Adrenal gland (tissue), 12 donors: ENCODE data around the gene ENDOD1. TPM values are rescaled to one million over a fixed set of nuclear protein-coding genes. Genes with fewer than 3 reads are reported as not detected.

ENCODE experiments used
- DNase-seq, 7 donors: peaks; one replicate each; pipeline ENCODE4 v3.0.0-alpha.2; 2019 to 2020
- H3K27ac ChIP-seq, 5 donors: fragments of 200-600 bp; sonication (generic) in 4 of 5; 1 replicate in 3 of 5; 2 replicates in 2 of 5; pipeline versions ENCODE4 v1.5.1 to v1.8.0; 2016 to 2020; ENCODE audit warnings: mild to moderate bottlenecking in 1 of 5
- H3K27me3 ChIP-seq: fragments of 200-600 bp; 2 replicates; pipeline ENCODE4 v1.8.0; 2021
- H3K36me3 ChIP-seq, 2 donors: fragments of 200-600 bp; replicated peaks in 1 of 2; 1 replicate in 1 of 2; 2 replicates in 1 of 2; pipeline versions ENCODE4 v1.5.1 to v1.8.0; 2018 to 2022
- H3K4me1 ChIP-seq, 2 donors: fragments of 200-600 bp; replicated peaks in 1 of 2; 1 replicate in 1 of 2; 2 replicates in 1 of 2; pipeline versions ENCODE4 v1.5.1 to v1.8.0; 2018 to 2021
- H3K4me3 ChIP-seq, 4 donors: fragments of 200-600 bp; sonication (generic) in 3 of 4; one replicate each; pipeline ENCODE4 v1.5.1; 2016 to 2018
- H3K9me3 ChIP-seq, 3 donors: fragments of 200-600 bp; sonication (generic) in 1 of 3; replicated peaks in 1 of 3; 1 replicate in 2 of 3; 2 replicates in 1 of 3; pipeline versions ENCODE4 v1.5.1 to v1.8.0; 2016 to 2021
- CTCF ChIP-seq, 6 experiments: fragments of 450-650 bp in 4 of 6; fragments of 200-600 bp in 2 of 6; sonication (generic) in 1 of 6; IDR thresholded peaks; 1 replicate in 5 of 6; 2 replicates in 1 of 6; pipeline versions ENCODE4 v1.5.1 to v1.8.0; 2016 to 2021; ENCODE audit warnings: antibody characterized with exemption in 6 of 6, mild to moderate bottlenecking in 2 of 6, moderate library complexity in 1 of 6
- POLR2A ChIP-seq, 2 donors: fragments of 450-650 bp; IDR thresholded peaks; one replicate each; pipeline ENCODE4 v1.6.1; 2017; ENCODE audit warnings: antibody characterized with exemption in 2 of 2, mild to moderate bottlenecking in 2 of 2, moderate library complexity in 1 of 2
- WGBS, 4 donors: extraction: QIAGEN DNeasy Blood & Tissue Kit in 2 of 4; methylation state at CpG; one replicate each; pipeline versions ENCODE4 v1.1.5 to v1.1.7; 2013 to 2017; 5-methylcytosine and 5-hydroxymethylcytosine counted together
- intact Hi-C, 2 donors: fragments of 100-400 bp; cut with DNase I; formaldehyde crosslinking; loops; one replicate each; pipeline versions ENCODE4 v1.14.1 to v1.15.0; 2022 to 2023
- polyA plus RNA-seq, 3 donors: library from polyadenylated mRNA; stranded (reverse); fragments of 200-250 nt in 2 of 3; fragments of 350-450 nt in 1 of 3; fragmentation: Illumina TruSeq in 1 of 3; extraction: RNeasy Lipid Tissue Mini Kit (QIAGEN cat#74804) in 1 of 3; gene quantifications; one replicate each; pipeline ENCODE4 v1.2.3, GENCODE V29; 2013 to 2014
- total RNA-seq, 9 donors: library from RNA; depleted of rRNA in 4 of 9; stranded (reverse); fragments of >200 nt in 4 of 9; fragments of 120-200 nt in 1 of 9; fragmentation: NEBNext Ultra II Directional in 1 of 9; extraction: Animal tissue kit (Norgen Biotek cat#: 25700) in 1 of 9; gene quantifications; one replicate each; pipeline versions ENCODE4 v1.1.0 to v1.2.4, GENCODE V29; 2013 to 2023
- donor health status: healthy with polysubstance abuse.
- donor health status: Bipolar disorder and iron deficiency.
- donor health status: DM: yes; HTN: yes; CAD: no.
- donor health status: DM: no; HTN: no; CAD: no.
- donor health status: DM: no; HTN: no; CAD: no.
- donor health status: DM: yes; HTN: yes; CAD: no.

ENDOD1 gene
- total and polyA plus RNA-seq, 12 donors: 6.1 to 61.6 (median 32.8) TPM

DNA sequence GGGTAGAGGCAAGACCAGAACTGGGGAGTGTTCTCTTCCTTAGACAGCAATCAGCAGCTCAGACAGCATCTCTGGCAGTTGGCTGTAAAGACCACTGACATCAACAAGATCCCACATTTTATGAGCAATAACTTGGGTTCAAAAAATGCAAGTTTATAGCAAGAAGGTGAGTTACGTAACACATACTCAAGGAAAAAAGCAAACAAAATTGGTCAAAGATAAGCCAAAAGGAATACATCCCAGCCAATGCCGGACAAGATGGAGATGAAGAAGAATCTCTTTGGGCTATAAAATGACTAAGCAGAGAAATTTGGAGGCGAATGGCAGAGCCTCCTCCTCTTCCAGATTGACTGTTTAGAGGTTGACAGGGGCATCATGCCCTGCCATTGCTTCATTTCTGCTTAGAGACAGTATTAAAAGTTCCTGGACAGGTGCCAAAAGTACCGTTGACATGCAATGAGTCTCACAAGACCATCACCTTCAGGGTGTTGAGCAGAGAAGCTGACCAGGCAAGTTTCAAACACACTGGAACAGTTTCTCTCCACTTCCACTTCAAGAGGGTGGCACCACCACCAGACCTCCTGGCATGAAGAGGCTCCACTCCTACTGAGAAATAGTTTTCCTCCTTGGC is 55.9 kb downstream of the ENDOD1 start:
- no peak for DNase-seq
- no peaks in the 10 kb centered on the region for H3K9me3 ChIP-seq
- H3K4me3 ChIP-seq: no peak overlapping the region
- no peaks in the 10 kb centered on the region for H3K36me3 ChIP-seq
- intact Hi-C loops: loop anchor here in 1 of 2 donors (5.0 kb wide), 1 partner anchor 73 kb away; no protein-coding TSS in a partner anchor
- peaks cover 4 to 26% of the 10 kb centered on the region in 2 donors for H3K4me1 ChIP-seq
- H3K27me3 ChIP-seq: no peaks in the 10 kb centered on the region
- WGBS, 4 donors: 68 to 72% (median 70%) methylated on average over 4 of the region's 4 CpGs
- H3K27ac ChIP-seq: no peak overlapping the region
- TF ChIP-seq CTCF (IDR thresholded peaks at IDR 0.05) (no peak), POLR2A (IDR thresholded peaks at IDR 0.05) (no peak)

- H3K27ac ChIP-seq: peak overlapping the region in 2 of 5 donors; percentile 43 to 65
- no peak for TF ChIP-seq CTCF (IDR thresholded peaks at IDR 0.05)
- TF ChIP-seq POLR2A (IDR thresholded peaks at IDR 0.05): peak in 1 of 2 donors; percentile 13
- no peak overlapping the region for H3K4me3 ChIP-seq
- peaks cover 4 to 31% of the 10 kb centered on the region in 2 donors for H3K4me1 ChIP-seq
- H3K36me3 ChIP-seq: no peaks in the 10 kb centered on the region
- intact Hi-C loops: loop anchor here in 1 of 2 donors (5.0 kb wide), 1 partner anchor 75 kb away; no protein-coding TSS in a partner anchor
- no peaks in the 10 kb centered on the region for H3K9me3 ChIP-seq
- H3K27me3 ChIP-seq: no peaks in the 10 kb centered on the region
- DNase-seq: peak; percentile 61 to 85 (median 78)
- WGBS, 4 donors: 2 to 8% (median 2%) methylated on average over 4 of the region's 4 CpGs
These were observed 57.8 kb downstream of the ENDOD1 start for GRCh38 chr11:95147364-95147905.

- Histone ChIP-seq H3K4me3 (no peak overlapping the region), H3K36me3 (no peaks in the 10 kb centered on the region), H3K4me1 (peaks cover 4 to 33% of the 10 kb centered on the region in 2 donors), H3K27ac (peak overlapping the region in 3 of 5 donors; percentile 32 to 65 (median 43)), H3K9me3 (no peaks in the 10 kb centered on the region), H3K27me3 (no peaks in the 10 kb centered on the region)
- intact Hi-C loops: loop anchor here in 1 of 2 donors (5.0 kb wide), 1 partner anchor 76 kb away; no protein-coding TSS in a partner anchor
- TF ChIP-seq POLR2A (IDR thresholded peaks at IDR 0.05) (no peak), CTCF (IDR thresholded peaks at IDR 0.05) (no peak)
- DNase-seq: no peak
These were observed 58.8 kb downstream of the ENDOD1 start for GRCh38 chr11:95148406-95148805.

DNA sequence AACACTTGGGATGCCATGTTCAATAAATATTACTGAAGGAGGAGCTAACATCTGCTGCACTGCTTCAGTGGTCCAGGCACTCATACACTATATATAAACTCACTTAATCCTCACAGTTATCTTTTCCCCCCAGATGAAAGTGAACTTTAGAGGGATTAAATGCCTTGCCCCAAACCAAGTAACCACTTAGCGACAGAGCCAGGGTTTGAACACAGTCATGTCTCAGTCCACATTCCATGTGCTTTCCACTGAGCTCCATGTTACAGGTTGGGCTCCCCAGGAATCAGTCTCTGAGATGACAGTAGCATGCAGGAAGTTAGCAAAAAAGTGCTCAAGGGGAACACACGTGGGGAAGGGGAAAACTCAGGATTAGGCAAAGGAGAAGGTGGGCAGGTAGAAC is 59.3 kb downstream of the ENDOD1 start:
- Histone ChIP-seq H3K27ac (peak overlapping the region in 1 of 5 donors; percentile 94), H3K9me3 (no peaks in the 10 kb centered on the region), H3K4me3 (no peak overlapping the region), H3K27me3 (no peaks in the 10 kb centered on the region), H3K4me1 (peaks cover 4 to 38% of the 10 kb centered on the region in 2 donors), H3K36me3 (no peaks in the 10 kb centered on the region)
- intact Hi-C loops: loop anchor here in 1 of 2 donors (5.0 kb wide), 1 partner anchor 77 kb away; no protein-coding TSS in a partner anchor
- DNase-seq: no peak
- 63 to 70% (median 64%) methylated on average over 2 of the region's 2 CpGs for whole genome bisulfite sequencing, 4 donors
- TF ChIP-seq POLR2A (IDR thresholded peaks at IDR 0.05): no peak
- no peak for TF ChIP-seq CTCF (IDR thresholded peaks at IDR 0.05)
